GM19240 (cell line): ENCODE data around the gene RAD23A.
"Not testable (repeated sequence)": the region's sequence is repeated elsewhere in the genome, so short reads cannot be mapped to it uniquely, and the experiment has no call there.

Experiments
- DNase-seq: peaks from one replicate; pipeline ENCODE4 v3.0.0; 2011; ENCODE audit warnings: low spot score; ENCODE audit not compliant: insufficient read length

The RAD23A gene

GRCh38 chr19:12955575-12955974, 9.9 kb downstream of the RAD23A start:
- not testable (repeated sequence) for DNase-seq

DNA sequence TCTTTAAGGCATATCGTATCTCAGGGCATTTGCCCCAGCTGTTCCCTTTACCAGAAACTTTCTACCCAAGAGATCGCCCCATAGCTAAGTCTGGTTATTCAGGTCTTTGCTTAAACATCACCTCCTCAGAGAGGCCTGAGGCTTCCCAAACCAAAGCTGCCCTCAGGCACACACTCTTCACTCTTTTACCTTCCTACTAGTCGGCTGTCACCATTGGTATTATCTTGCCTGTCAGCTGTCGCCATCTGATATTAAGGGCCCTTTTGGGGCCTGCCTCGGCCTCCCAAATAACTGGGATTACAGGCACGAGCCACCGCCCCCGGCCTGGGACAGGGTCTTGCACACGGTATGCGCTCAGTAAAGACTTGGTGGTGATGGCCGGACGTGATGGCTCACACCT, 10.3 kb downstream of the RAD23A start:
- no peak for DNase-seq

GRCh38 chr19:12956446-12957388, 11.1 kb downstream of the RAD23A start, which contains the start of gene GADD45GIP1:
Gene GADD45GIP1 (minus strand): TSS chr19:12957223. CDS start chr19:12957212, 11 bp downstream.
- peak; percentile 66 for DNase-seq

DNA sequence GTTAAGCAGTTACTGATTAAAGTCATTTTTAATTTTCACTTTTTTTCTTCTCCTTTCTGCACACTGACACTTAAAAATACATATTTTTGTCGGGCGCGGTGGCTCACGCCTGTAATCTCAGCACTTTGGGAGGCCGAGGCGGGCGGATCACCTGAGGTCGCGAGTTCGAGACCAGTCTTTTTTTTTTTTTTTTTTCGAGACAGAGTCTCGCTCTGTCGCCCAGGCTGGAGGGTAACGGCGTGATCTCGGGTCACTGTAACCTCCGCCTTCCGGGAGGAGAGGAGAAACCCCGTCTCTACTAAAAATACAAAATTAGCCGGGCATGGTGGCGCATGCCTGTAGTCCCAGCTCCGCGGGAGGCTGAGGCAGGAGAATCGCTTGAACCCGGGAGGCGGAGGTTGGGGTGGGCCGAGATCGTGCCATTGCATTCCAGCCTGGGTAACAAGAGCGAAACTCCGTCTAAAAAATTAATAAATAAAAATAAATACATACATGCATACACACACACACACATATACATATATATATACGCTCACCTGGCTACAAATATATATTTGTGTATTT, 11.8 kb downstream of the RAD23A start:
- DNase-seq = not testable (repeated sequence)

DNA sequence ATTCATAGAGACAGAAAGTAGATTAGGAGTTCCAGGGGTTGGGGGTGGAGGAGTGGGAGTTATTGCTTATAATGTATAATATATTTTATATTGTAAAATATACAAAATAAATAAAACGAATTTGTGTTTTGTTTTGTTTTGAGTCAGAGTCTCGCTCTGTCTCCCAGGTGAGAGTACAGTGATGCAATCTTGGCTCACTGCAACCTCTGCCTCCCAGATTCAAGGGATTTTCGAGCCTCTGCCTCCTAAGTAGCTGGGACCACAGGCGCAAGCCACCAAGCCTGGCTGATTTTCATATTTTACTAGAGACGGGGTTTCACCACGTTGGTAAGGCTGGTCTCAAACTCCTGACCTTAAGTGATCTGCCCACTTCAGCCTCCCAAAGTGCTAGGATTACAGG, 13.8 kb downstream of the RAD23A start:
- DNase-seq = no peak

GRCh38 chr19:12965017-12965811, 19.6 kb downstream of the RAD23A start:
- peak; percentile 72 for DNase-seq

DNA sequence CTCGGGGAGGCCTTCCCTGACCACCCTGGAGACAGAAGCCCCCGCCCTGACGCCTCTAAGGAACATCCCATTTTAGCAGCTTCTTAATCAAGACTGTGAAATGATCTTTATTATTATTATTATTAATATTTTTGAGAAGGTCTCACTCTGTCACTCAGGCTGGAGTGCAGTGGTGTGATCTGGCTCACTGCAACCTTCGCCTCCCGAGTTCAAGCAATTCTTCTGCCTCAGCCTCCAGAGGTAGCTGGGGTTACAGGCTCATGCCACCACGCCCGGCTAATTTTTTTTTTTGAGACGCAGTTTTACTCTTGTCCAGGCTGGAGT, 20.1 kb downstream of the RAD23A start:
- no peak for DNase-seq

- no peak for DNase-seq
Observed at GRCh38 chr19:12967907-12968306, 22.2 kb downstream of the RAD23A start.

DNA sequence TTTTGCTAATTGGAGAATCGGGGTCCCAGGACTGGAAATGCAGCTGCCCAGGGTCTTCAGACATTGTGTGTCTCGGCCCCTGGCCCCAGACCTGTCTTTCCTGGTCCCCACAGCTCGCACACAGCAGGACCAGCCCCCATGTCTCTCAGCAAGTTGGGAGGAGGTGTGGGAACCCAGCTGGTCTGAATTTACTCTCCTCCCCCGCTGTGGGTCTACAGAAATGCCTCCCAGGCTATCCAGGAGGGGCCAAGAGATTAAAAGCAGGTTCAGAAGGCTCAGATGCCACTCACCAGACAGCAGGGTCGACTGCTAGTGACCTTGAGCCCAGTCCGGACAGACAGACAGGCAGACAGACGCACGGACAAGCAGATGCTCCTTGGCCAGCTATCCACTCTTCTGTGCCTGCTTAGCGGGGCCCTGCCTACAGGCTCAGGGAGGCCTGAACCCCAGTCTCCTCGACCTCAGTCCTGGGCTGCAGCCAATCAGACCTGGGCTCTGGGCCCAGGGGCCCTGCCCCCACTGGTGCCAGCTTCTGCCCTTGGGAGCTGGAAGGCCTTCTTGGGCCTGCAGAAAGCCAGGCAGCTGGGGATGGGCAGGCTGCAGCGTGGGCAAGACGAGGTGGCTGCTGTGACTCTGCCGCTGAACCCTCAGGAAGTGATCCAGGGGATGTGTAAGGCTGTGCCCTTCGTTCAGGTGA, 23.8 kb downstream of the RAD23A start, which contains the start of gene DAND5:
TSS of gene DAND5 (plus strand) at position 285 of the 697 bp plus-strand sequence. CDS start at position 370, 85 bp downstream.
- DNase-seq = no peak

DNA sequence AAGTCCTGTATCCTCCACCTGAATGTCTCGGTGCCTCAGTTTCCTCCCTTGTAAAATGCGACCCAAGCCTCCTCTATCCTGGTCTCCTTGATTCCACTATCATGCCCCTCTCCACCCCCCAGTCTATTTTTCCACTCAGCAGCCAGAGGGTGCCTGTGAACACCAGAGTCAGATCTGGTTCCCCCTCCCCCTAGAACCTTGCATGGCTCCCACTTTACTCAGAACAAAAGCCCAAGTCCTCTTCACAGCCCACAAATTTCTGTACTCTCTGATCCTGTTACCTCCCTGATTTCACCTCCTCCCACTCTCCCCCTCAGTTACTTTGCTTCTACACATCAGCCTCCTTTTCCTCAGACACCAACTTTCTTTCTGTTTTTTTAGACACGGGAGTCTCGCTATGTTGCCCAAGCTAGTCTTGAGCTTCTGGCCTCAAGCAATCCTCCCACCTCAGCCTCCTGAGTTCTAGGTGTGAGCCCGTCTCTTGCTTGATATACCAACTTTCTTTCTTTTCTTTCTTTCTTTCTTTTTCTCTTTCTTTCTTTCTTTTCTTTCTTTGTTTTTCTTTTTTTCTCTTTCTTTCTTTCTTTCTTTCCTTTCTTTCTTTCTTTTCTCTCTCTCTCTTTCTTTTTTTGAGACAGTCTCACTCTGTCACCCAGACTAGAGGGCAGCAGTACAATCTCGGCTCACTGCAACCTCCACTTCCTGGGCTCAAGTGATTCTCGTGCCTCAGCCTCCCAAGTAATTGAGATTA, 24.6 kb downstream of the RAD23A start:
- no peak for DNase-seq

DNA sequence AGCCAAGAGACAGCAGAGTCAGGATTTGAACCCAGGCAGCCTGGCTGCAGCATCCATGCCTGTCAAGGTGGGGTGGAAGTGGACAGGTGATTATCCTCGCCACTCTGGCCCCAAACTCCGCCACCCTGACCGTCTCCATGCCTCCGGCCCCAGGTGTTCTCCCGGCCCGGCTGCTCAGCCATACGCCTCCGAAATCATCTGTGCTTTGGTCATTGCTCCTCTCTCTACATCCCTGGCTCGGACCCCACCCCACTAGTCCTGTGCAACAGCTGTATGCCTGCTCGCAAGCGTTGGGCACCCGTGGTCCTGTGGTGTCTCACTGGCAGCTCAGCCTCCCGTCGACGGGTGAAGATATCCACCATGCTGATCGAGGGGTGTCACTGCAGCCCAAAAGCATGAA, 27.6 kb downstream of the RAD23A start:
- no peak for DNase-seq

DNA sequence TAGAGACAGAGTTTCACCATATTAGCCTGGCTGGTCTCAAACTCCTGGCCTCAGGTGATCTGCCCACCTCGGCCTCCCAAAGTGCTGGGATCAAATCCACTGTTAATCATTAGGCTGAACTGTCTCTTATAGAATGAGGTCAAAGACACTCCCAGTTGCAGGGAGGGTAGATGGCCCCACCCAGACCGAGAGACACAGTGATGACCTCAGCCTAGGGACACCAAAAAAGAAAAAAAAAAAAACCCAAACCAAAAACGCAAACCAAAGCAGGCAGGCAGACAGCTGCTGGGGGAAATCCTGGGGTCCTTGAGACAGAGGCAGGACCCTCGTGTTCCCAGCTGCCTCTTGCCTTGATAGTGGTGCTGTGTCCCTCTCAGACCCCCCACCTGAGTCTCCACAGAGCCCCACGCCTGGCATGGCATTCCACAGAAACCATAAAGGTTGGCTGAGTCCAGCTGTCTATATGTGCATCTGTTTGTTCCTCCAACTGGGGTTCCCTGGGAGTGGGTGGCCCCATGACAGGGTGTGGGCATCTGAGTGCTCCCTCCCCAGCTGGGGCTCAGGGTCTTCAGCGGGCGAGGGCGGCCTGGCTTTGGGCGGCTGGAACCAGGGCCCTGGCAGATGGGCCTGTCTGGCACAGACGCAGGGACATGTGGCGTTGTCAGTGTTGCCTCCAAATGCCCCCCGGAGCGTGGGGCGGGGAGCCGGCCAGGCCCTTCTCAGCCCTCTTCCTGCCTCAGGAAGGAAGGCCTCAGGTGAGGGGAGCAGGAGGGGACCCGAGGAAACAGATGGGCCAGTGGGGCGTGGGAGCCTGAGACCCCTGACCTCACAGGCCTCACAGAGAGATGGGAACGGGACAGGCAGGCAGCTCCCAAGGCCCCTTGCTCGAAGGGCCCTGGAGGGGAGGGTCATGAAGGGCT, 28.9 kb downstream of the RAD23A start:
- DNase-seq = no peak

DNA sequence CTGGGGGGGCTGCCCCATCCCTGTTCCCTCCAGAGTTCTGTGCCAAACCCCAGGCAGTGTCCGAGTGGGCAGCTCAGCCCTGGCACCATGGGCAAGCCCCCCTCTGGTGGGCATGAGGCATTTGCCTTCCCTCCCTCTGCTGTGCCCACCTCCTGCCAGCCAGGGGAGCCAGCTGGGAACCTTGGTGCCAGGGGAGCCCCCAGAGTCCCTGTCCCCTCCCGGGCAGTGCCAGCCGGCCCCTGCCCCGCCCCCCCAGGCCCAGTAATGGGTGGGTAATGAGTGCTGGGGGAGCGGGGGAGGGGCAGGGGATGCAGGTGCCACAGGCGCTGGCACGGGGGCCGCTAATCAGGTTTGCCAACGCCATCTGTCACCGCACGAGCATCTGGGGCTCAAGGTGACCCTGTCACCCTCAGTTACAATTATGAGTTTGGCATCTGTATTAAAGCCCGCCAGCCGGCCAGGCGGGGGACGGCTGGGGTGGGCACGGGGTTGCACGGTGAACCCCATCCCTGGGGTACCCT, 29.6 kb downstream of the RAD23A start:
- no peak for DNase-seq

GRCh38 chr19:12976109-12976508, 30.4 kb downstream of the RAD23A start:
- not testable (repeated sequence) for DNase-seq

- no peak for DNase-seq
Observed at GRCh38 chr19:12979974-12980373, 34.3 kb downstream of the RAD23A start.

DNA sequence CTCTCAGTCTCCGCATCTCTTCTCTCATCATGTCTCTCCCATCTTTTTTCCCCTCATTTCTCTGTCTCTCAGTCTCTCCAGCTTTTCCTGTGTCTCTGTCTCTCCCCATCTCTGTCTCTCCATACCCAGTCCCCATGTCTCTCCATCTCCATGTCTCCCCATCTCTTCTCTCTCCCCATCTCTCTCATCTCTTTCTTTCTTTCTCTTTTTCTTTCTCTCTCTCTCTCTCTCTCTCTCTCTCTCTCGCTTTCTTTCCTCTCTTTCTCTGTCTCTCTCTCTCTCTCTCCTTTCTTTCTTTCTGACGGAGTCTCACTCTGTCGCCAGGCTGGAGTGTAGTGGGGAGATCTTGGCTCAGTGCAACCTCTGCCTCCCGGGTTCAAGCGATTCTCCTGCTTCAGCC, 37.0 kb downstream of the RAD23A start:
- no peak for DNase-seq

DNA sequence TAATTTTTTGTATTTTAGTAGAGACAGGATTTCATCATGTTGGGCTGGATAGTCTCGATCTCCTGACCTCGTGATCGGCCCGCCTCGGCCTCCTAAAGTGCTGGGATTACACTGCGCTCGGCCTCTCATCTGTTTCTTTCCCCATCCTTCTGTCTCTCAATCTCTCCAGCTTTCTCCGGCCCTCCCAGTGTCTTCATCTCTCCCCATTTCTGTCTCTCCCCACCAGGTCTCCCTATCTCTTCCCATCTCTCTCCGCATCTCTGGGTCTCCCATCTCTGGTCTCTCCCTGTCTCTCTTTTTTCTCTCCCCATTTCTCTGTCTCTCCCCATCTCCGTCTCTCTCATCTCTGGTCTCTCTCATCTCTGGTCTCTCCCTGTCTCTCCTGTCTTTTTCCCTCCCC, 37.4 kb downstream of the RAD23A start:
- DNase-seq = no peak

DNA sequence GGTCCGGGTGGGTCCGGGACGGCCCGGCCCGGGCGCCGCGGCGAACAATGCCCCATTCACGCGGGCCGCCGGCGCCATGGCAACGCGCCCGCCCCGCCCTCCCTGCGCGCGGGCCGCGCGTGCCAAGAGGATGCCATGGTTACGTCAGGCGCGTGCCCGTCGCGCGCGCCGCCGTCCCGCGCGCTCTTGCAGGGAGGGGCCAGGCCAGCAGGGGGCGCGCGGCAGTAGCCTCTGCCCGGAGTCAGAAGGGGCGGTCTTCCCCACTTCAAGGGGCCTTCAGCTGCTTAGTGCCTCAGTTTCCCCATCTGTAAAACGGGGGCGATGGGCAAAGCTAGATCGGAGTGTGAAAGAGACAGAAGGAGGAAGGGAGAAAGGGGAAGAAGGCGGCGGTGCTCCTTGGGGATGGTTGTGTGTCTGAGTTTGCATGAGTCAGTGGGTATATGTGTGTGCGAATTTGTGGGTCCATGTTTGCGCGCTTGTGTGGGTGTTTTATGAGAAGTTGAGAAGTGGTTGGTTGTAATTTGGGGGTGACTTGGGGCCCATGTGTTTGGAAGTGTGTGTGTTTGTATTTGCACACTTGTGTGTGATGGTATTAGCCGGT, 38.0 kb downstream of the RAD23A start:
- peak; percentile 68 for DNase-seq

DNA sequence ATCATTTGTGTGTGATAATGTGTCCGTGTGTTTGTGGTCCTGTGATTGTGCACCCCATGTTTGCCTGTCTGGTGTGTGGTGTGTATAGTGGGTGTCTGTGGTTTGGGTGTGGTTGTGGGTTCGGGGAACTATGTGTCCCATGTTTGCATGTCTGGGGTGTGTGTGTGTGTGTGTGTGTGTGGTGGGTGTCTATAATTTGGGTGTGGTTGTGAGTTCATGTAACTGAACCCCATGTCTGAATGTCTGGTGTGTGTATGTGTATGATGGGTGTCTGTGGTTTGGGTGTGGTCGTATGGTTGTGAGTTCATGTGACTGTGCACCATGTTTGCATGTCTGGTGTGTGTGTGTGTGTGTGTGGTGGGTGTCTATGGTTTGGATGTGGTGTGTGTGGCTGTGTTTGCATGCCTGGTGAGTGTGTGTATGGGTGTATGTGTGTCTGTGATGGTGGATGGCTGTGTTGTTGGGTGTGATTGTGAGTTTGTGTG, 38.5 kb downstream of the RAD23A start:
- no peak for DNase-seq
